GM18868 (cell line): ENCODE measurements around the gene ZNF225.
"Not testable (repeated sequence)": the region's sequence is repeated elsewhere in the genome, so short reads cannot be mapped to it uniquely, and the experiment has no call there.

ENCODE experiments used
- ATAC-seq: cut with Tn5 transposase; IDR thresholded peaks from one replicate; pipeline ENCODE4 v1.9.1; 2021; ENCODE audit warnings: mild to moderate bottlenecking, moderate library complexity; ENCODE audit not compliant: unreplicated experiment

ZNF225 gene

DNA sequence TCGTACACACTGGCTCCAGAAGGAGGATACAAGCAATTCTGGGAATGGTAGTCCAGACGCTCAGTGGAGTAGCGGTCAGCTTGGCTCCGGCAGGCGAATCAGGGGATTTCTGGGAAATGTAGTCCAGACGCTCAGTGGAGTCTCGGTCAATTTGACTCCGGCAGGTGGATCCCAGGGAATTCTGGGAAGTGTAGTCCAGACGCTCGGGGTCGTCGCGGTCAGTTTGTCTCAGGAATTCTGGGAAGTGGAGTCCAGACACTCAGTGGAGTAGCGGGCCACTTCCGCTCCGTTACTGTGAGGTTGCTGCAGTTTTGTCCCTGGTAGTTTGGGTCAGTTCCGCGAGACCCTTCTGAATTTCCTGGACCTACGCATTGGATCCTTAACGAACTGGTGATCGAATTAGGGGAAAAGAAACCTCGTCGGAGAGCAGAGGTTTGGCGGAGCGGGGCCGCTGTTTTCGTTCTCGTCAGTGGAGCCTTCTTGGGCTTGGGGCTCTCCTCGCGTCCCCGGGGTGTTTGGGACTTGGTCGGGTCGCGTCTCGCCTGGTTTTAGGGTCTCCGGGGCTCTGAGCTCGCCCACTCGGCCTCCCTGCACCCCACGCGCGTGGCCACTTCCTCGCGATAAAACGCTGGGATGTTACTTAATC, at the start of gene ZNF225:
Gene ZNF225 (plus strand): TSS at position 262 of the 646 bp plus-strand sequence. CDS start 2,429 bp downstream, outside the sequence.
- peak; percentile 87 for ATAC-seq

DNA sequence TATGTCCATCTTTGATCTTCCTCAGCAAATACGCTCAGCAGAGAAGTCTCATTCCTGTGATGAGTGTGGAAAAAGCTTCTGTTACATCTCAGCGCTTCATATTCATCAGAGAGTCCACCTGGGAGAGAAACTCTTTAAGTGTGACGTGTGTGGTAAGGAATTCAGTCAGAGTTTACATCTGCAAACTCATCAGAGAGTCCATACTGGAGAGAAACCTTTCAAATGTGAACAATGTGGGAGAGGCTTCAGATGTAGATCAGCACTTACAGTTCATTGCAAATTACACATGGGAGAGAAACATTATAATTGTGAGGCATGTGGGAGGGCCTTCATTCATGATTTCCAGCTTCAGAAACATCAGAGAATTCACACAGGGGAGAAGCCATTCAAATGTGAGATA, 46.9 kb upstream of the ZNF225 start:
- no peak for ATAC-seq

DNA sequence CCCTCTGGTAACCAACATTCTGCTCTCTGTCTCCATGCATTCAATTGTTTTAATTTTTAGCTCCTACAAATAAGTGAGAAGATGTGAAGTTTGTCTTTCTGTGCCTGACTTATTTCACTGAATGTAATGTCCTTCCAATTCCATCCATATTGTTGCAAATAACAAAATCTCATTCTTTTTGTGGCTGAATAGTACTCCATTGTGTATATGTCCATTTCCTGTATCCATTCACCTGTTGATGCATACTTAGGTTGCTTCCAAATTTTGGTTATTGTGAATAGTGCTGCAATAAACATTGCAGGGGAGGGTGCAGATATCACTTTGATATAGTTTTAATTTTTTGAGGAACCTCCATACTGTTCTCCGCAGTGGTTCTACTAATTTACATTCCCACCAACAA, 43.8 kb upstream of the ZNF225 start:
- no peak for ATAC-seq

DNA sequence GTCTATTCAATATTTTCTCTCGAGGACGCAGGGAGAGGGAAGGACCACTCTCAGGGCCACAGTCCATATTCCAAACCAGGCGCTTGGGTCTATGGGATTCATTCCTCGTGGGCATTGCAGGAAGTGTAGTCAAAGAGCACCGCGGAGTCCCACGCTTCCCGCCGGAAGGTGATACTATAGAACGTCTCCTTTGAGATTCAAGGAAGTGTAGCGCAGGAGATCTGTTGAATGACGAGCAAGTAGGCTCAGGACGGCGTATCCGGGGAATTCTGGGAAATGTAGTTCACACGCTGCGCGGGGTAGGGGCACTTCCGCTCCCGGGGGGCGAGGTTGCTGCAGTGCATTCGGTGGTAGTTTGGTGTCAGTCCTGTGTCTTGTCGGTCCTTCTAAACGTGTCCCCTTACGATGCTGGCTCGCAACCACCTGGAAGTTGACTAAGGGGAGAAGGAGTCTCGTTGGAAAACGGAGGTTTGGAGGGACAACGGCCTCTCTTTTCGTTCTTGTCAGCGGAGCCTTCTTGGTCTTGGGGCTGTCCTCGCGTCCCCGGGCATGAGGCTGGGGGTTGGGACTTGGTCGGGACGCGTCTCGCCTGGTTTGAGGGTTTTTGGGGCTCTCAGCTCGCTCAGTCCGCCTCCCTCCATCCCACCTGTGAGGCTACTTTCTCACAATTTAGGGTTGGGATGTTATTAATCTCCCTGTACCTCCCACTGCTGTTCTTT, 41.2 kb upstream of the ZNF225 start, which contains the start of gene ZNF284:
Gene ZNF284 (plus strand): TSS at position 336 of the 719 bp plus-strand sequence. CDS start 4,231 bp downstream, outside the sequence.
- ATAC-seq: peak; percentile 93

DNA sequence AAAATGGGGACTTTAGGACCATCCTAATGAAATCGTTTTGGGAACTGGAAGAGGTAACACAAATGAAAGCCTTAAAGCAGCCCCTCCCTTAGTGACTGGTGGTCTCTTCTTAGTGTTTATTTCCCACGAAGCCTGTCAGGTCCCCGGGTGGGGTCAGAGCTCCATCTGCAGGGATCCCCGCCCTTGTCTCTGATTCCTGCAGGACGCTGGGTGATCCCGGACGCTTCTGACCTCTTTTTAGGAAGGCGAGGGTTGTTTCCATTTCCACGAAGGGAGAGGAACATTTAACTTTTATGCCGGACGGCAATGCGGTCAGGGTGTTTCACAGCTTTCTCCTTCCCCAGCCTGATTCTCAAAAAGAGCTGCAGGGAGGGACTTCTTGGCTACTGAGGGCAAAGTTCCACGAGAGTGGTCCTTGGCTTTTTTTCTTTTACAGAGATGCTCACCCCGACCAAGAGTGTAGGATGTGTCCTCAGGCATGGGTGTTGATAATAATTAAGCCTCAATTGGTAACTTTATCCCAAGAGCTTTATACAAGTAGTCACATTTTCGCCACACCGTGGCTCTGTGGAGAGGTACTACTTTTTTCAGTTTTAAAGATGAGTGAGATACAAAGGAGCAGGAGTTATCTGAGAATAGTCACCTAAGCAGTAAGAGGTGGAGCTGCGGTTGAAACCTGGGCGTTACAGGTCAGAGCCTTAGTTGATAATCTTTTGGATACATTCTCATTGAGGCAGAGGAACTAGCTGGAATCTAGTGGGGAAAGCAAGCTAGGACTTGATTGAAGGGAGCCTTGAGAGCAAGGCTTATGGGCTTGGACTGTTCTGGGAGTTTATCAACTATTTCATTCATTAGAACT, 40.4 kb upstream of the ZNF225 start:
- ATAC-seq: no peak

DNA sequence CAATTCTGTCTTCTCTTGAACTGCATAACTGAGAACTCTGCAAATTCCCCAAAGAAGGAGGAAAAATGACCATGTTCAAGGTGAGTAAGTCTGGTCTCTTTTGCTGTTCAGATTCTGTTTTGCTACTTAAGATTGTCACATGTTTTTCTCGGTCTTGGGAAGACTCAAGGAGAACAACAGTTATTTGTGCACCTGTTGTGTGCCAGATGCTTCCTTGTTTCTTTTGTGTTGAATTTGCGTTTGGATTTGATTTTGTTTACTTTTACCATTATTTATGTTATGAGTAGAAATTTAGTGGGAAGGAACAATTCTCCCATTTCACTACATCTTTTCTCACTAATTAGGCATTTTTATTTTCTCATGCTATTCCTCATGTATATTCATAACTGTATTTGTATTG, 36.9 kb upstream of the ZNF225 start:
- no peak for ATAC-seq

DNA sequence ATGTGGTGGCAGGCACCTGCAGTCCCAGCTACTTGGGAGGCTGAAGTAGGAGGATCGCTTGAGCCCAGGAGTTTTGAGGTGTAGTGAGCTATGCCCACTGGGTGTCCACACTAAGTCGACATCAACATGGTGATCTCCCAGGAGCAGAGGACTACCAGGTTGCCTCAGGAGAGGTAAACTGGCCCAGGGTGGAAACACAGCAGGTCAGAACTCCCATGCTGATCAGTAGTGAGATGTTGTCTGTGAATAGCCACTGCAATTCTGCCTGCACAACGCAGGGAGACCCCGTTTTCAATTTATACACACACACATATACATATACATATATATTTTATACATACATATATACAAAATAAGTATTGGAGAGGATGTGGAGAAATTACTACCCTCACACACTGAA, 21.1 kb upstream of the ZNF225 start:
- ATAC-seq: no peak

DNA sequence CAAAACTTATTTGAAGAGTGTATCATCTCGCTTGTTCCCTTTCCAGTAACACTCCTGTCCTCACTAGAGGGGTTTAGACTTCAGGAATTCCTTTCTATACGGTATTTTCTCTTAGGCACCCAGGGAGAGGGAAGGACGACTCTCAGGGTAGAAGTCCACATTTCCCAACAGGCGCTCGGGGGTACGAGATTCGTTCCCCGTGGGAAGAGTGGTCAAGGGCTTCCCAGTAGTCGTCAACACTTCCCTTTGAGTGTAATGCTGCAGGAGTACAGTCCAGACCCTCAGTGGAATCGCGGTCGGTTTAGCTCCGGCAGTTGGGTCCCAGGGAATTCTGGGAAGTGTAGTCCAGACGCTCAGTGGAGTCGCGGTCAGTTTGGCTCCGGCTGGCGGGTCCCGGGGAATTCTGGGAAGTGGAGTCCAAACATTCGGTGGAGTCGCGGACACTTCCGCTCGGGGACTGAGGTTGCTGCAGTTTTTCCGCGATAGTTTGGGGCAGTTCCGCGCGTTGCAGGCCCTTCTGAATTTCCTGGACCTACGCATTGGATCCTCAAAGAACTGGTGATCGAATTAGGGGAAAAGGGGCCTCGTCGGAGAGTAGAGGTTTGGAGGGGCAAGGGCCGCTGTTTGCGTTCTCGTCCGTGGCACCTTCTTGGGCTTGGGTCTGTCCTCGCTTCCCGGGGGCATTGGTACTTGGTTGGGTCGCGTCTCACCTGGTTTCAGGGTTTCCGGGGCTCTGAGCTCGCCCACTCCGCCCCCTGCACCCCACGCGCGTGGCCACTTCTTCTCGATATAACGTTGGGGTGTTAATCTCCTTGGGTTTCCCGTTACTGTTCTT, 19.1 kb upstream of the ZNF225 start, which contains the start of gene ZNF224:
Gene ZNF224 (plus strand): TSS at position 431 of the 835 bp plus-strand sequence. CDS start 3,513 bp downstream, outside the sequence.
- peak; percentile 85 for ATAC-seq

DNA sequence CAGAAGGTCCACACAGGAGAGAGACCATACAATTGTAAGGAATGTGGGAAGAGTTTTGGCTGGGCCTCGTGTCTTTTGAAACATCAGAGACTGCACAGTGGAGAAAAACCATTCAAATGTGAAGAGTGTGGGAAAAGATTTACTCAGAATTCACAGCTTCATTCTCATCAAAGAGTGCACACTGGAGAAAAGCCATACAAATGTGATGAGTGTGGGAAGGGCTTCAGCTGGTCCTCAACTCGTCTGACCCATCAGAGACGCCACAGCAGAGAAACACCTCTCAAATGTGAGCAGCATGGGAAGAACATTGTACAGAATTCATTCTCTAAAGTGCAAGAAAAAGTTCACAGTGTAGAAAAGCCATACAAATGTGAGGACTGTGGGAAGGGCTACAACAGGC, 5.4 kb upstream of the ZNF225 start:
- no peak for ATAC-seq

DNA sequence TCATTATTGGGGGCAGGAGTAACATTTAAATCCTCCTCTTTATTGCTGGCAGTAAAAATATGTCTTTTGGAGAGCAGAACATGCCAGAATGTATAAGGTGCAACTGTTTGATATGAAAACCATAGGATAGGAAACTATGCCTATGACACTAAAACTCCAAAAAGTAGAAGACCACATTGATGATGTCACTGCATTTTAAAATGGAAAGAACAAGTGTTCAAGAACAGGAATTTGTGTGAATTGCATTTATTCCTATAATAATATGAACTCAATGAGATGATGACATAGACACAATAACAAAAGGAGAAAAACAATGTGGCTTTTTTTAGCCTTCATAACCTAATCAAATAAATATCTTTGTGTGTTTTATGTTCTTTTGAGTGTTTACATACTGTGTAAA, 3.7 kb upstream of the ZNF225 start:
- no peak for ATAC-seq

DNA sequence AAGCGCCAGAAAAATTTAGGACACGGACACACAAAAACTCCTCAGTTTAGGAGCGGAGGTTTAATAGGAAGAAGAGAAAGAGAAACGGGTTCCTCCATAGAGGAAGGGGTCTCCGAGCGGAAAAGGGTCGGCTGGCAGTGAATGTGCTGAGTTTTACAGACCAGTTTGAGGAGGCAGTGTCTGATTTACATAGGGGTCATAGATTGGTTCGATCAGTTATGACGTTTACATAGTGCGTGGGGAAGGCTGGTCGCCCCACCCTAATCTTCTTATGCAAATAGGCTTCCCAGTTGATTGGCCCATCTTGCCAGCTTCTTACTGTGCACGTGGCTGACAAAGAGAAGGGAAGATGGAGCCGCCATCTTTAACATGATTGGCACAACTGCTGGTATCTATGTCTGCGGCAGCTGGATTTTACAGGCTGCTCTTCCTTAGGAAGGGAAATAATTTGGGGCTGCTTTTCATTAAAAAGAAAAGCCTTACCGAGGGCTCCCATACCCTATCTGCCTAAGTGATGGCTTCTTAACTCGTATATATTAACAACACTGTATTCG, 1.2 kb upstream of the ZNF225 start:
- ATAC-seq: no peak

DNA sequence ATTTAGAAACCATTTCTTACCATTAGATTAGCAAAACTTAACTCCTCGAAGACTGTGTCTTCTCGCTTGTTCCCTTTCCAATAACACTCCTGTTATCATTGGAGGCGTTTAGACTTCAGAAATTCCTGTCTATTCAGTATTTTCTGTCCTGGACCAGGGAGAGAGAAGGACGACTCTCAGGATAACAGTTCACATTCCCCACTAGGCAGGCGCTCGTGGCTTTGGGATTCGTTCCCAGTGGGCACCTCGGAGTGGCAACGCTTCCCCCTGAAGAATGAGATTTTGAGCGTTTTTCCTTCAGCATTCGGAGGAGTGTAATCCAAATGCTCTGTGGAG, 429 bp upstream of the ZNF225 start:
- ATAC-seq: peak; percentile 23

DNA sequence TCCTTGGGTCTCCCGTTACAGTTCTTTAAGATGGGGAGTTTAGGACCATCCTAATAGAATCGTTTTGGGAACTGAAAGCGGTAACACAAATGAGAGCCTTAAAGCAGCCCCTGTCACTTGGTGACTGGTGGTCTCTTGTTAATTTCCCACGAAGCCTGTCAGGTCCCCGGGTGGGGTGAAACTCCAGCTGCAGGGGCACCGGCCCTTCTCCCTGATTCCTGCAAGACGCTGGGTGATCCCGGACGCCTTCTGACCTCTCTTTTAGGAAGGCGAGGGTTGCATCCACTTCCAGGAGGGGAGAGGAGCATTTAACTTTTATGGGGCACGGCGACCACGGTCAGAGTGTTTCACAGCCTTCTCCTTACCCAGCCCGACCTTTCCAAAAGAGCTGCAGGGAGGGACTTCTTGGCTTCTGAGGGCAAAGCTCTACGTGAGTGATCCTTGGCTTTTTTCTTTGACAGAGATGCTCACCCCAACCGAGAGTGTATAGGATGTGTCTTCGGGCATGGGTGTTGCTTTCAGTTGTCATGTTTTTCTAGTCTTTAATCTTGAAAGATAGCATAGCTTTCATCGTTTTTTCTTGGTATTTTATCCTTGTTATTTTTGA, 688 bp downstream of the ZNF225 start:
- no peak for ATAC-seq

DNA sequence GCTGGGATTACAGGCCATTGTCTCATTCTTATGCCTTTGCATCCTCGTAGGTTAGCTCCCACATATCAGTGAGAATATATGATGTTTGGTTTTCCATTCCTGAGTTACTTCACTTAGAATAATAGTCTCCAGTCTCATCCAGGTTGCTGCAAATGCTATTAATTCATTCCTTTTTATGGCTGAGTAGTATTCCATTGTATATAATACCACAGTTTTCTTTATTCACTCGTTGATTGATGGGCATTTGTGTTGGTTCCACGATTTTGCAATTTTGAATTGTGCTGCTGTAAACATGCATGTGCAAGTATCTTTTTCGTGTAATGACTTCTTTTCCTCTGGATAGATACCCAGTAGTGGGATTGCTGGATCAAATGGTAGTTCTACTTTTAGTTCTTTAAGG, 8.0 kb downstream of the ZNF225 start:
- not testable (repeated sequence) for ATAC-seq

DNA sequence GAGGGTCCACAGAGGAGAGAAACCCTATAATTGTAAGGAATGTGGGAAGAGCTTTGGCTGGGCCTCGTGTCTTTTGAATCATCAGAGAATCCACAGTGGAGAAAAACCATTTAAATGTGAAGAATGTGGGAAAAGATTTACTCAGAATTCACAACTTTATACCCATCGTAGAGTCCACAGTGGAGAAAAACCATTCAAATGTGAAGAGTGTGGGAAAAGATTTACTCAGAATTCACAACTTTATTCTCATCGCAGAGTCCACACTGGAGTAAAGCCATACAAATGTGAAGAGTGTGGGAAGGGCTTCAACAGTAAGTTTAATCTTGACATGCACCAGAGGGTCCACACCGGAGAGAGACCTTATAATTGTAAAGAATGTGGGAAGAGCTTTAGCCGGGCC, 18.8 kb downstream of the ZNF225 start:
- no peak for ATAC-seq

DNA sequence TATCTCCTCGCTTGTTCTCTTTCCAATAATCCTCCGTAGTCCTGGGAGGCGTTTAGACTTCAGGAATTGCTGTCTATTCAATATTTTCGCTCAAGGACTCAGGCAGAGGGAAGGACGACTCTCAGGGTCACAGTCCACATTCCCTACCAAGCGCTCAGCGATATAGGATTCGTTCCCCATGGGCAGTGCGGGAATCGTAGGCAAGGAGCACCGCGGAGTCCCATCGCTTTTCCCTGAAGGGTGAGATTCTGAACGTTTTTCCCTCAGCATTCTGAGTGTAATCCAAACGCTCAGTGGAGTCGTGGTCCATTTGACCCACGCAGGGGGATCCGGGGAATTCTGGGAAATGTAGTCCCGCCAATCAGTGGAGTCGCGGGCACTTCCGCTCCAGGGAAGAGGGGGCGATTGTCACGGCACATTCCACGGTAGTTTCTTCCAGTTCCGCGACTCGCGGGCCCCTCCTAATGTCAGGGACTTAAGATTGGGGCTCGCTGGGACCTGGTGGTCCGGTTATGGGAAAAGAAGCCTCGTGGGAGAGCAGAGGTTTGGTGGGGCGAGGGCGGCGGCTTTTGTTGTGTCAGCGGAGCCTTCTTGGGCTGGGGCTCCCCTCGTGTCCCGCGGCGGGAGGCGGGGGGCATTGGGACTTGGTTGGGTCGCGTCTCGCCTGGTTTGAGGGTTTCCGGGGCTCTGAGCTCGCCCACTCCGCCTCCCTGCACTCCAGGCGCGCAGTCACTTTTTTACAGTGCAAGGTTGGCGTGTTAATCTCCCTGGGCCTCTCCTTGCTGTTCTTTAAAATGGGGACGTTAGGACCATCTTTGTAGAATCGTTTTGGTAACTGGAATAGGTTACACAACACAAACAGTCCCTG, 28.2 kb downstream of the ZNF225 start, which contains the start of gene ZNF234:
Gene ZNF234 (plus strand): TSS at position 364 of the 868 bp plus-strand sequence. CDS start 3,079 bp downstream, outside the sequence.
- peak; percentile 71 for ATAC-seq

DNA sequence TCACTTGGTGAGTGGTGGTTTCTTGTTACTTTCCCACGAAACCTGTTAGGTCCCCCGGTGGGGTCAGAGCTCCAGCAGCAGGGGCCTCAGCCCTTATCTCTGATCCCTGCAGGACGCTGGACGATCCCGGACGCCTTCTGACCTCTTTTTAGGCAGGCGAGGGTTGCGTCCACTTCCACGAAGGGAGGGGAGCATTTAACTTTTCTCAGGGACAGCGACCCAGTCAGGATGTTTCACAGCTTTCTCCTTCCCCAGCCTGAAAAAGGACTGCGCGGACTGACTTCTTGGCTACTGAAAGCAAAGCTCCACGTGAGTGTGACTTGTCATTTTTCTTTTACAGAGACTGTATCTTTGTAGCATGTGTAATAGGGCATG, 28.8 kb downstream of the ZNF225 start:
- ATAC-seq: no peak

DNA sequence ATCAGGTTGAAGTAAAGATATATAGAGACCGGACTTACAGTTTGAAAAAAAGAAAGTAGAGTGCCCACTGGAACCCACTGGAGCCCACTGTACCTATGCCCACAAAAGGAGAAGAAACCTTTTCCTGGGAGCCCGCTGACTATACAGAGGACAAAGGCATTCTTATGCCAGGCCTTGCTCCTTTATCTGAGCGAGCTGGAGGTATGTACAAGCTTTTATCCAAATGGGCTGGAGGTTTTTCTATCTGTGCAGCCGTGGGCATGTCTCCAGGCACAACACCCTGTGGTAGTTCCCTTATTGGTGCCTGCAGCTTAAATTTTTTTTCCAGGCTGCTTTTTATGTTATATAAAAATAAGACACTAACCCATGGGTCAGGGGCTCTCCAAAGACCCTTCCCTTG, 36.6 kb downstream of the ZNF225 start:
- no peak for ATAC-seq

DNA sequence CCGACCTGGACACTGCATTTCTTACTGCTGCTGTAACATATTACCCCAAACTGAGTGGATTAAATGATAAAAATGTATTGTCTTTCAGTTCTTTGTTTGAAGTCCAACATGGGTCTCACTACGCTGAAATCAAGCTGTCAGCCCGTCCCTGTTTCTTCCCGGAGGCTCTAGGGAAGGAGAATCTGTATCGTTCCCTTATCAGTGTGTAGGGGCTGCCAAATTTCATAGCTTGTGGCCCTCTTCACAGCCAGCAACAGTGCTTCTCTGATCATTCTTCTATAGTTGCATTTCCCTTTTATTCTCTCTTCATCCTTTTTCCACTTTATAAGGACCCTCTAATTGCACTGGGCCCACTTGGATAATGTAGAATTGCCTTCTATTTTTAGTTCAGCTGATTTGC, 38.3 kb downstream of the ZNF225 start:
- ATAC-seq: no peak
